SK-N-SH treated with all-trans-retinoic acid at 6 μM for 48 hours (cell line): ENCODE measurements around the gene KLHL18.

ENCODE experiments used
- RARB ChIP-seq: fragments of 250-450 bp; sonication (Bioruptor Pico); IDR thresholded peaks from 2 replicates; pipeline ENCODE4 v1.8.0; 2021; ENCODE audit warnings: mild to moderate bottlenecking, moderate library complexity
- TCF4 ChIP-seq: fragments of 250-450 bp; sonication (Bioruptor Pico); IDR thresholded peaks from 2 replicates; pipeline ENCODE4 v1.8.0; 2021; ENCODE audit warnings: mild to moderate bottlenecking, moderate library complexity, borderline replicate concordance
- ZFP30 ChIP-seq: fragments of 450-650 bp; formaldehyde crosslinking; IDR thresholded peaks from 2 replicates; pipeline ENCODE4 v1.5.0; 2022; ENCODE audit warnings: mild to moderate bottlenecking, moderate library complexity
- TF ChIP-seq, protein P1 (sequence below): fragments of 250-450 bp; sonication (Bioruptor Pico); IDR thresholded peaks from 2 replicates; pipeline ENCODE4 v1.5.0; 2020; ENCODE audit warnings: mild to moderate bottlenecking, moderate library complexity
- TF ChIP-seq, protein P2 (sequence below): fragments of 250-450 bp; sonication (Bioruptor Pico); IDR thresholded peaks from 2 replicates; pipeline ENCODE4 v1.8.0; 2020; ENCODE audit warnings: mild to moderate bottlenecking, moderate library complexity, borderline replicate concordance

DNA sequence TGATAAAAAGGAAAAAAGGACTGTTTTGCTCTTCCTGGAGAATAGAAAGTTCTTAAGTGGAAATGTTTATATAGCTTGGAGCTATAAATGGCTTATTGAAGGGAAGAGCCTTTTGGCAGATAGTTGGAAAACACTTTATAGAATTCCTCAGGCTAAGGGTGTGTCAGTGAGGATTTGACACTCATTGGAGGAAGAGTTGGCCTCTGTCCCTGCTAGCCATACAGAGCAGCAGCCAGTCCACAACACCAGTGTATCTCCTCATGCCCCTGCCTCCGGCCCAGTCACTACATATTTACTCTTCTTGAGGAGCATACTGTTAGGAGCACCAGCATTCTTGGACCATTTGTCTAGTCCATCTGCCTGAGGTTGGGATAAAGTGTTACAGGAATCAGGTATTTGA, 36.2 kb downstream of the KLHL18 start:
- TF ChIP-seq ZFP30 (CRISPR knock-in tag) (no peak), RARB (CRISPR knock-in tag) (no peak), TCF4 (CRISPR knock-in tag) (no peak)
- TF ChIP-seq, protein P1, sequence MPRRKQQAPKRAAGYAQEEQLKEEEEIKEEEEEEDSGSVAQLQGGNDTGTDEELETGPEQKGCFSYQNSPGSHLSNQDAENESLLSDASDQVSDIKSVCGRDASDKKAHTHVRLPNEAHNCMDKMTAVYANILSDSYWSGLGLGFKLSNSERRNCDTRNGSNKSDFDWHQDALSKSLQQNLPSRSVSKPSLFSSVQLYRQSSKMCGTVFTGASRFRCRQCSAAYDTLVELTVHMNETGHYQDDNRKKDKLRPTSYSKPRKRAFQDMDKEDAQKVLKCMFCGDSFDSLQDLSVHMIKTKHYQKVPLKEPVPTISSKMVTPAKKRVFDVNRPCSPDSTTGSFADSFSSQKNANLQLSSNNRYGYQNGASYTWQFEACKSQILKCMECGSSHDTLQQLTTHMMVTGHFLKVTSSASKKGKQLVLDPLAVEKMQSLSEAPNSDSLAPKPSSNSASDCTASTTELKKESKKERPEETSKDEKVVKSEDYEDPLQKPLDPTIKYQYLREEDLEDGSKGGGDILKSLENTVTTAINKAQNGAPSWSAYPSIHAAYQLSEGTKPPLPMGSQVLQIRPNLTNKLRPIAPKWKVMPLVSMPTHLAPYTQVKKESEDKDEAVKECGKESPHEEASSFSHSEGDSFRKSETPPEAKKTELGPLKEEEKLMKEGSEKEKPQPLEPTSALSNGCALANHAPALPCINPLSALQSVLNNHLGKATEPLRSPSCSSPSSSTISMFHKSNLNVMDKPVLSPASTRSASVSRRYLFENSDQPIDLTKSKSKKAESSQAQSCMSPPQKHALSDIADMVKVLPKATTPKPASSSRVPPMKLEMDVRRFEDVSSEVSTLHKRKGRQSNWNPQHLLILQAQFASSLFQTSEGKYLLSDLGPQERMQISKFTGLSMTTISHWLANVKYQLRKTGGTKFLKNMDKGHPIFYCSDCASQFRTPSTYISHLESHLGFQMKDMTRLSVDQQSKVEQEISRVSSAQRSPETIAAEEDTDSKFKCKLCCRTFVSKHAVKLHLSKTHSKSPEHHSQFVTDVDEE (CRISPR knock-in tag), result no peak
- TF ChIP-seq, protein P2, sequence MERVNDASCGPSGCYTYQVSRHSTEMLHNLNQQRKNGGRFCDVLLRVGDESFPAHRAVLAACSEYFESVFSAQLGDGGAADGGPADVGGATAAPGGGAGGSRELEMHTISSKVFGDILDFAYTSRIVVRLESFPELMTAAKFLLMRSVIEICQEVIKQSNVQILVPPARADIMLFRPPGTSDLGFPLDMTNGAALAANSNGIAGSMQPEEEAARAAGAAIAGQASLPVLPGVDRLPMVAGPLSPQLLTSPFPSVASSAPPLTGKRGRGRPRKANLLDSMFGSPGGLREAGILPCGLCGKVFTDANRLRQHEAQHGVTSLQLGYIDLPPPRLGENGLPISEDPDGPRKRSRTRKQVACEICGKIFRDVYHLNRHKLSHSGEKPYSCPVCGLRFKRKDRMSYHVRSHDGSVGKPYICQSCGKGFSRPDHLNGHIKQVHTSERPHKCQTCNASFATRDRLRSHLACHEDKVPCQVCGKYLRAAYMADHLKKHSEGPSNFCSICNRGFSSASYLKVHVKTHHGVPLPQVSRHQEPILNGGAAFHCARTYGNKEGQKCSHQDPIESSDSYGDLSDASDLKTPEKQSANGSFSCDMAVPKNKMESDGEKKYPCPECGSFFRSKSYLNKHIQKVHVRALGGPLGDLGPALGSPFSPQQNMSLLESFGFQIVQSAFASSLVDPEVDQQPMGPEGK (CRISPR knock-in tag), result no peak
